Thyroid gland (tissue), 4 donors: ENCODE results near the gene KIF3A.

Experiments
- POLR2A ChIP-seq, 2 donors: fragments of 450-650 bp; IDR thresholded peaks; one replicate each; pipeline ENCODE4 v1.6.1; 2017; ENCODE audit warnings: antibody characterized with exemption in 2 of 2, mild to moderate bottlenecking in 2 of 2, moderate library complexity in 1 of 2
- TF ChIP-seq, protein P1 (sequence below), 6 experiments: fragments of 200-600 bp in 3 of 6; fragments of 450-650 bp in 3 of 6; sonication (generic) in 3 of 6; IDR thresholded peaks; one replicate each; pipeline ENCODE4 v1.5.1; 2016 to 2019; ENCODE audit warnings: antibody characterized with exemption in 6 of 6, mild to moderate bottlenecking in 2 of 6, inconsistent platforms in 1 of 6, moderate library complexity in 1 of 6

DNA sequence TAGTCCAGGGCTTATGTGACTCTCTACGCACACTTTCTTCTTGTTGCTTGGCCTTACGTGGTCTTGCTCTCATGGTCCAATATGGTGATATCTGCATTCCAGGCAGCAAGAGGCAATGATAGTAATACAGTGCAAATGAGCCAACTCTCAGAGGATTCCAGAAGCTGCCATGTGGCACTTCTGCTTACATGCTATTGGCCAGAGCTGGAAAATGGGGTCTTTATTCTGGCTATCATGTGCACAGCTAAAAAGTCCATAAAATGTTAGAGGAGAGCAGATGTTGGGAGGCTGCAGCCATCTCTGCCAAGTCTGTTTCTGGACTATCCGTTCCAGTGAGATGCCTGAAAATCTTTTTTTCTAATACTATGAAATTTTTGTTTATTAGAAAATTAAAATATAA lies 42.6 kb upstream of the KIF3A start:
- no peak for TF ChIP-seq POLR2A (IDR thresholded peaks at IDR 0.05)
- TF ChIP-seq, protein P1, sequence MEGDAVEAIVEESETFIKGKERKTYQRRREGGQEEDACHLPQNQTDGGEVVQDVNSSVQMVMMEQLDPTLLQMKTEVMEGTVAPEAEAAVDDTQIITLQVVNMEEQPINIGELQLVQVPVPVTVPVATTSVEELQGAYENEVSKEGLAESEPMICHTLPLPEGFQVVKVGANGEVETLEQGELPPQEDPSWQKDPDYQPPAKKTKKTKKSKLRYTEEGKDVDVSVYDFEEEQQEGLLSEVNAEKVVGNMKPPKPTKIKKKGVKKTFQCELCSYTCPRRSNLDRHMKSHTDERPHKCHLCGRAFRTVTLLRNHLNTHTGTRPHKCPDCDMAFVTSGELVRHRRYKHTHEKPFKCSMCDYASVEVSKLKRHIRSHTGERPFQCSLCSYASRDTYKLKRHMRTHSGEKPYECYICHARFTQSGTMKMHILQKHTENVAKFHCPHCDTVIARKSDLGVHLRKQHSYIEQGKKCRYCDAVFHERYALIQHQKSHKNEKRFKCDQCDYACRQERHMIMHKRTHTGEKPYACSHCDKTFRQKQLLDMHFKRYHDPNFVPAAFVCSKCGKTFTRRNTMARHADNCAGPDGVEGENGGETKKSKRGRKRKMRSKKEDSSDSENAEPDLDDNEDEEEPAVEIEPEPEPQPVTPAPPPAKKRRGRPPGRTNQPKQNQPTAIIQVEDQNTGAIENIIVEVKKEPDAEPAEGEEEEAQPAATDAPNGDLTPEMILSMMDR (IDR thresholded peaks at IDR 0.05): no peak
